ENCODE data around the gene RAMACL. TPM values are rescaled to one million over a fixed set of nuclear protein-coding genes. Genes with fewer than 3 reads are reported as not detected.

The RAMACL gene
- total and polyA plus RNA-seq, 2 of the 4 experiments (the other 2 are of a cell fraction): 0.46 to 0.90 TPM

- ATAC-seq (ENCODE audit: low read depth): no peak
- Histone ChIP-seq H3K23ac (ENCODE audit: low read depth, low read length) (no peak overlapping the region), H3K14ac (replicated peaks; ENCODE audit: low read depth, low read length) (no peak overlapping the region), H2BK120ac (ENCODE audit: low read depth, low read length) (no peak overlapping the region), H2BK20ac (ENCODE audit: low read depth, low read length) (no peak overlapping the region), H3K56ac (ENCODE audit: extremely low read depth, insufficient read depth, low read length) (no peak overlapping the region), H4K91ac (ENCODE audit: insufficient read depth, low read depth, low read length) (no peak overlapping the region), H3K4me3 (ENCODE audit: insufficient read depth, low read depth, low read length) (no peak overlapping the region), H3K4me2 (ENCODE audit: low read depth, low read length) (no peak overlapping the region), H3K4me1 (ENCODE audit: control insufficient read depth, insufficient read depth, low read length) (peaks cover 15% of the 10 kb centered on the region), H4K5ac (ENCODE audit: low read depth, low read length) (no peak overlapping the region; the same call in 1 of the 2 replicates), H2BK15ac (ENCODE audit: low read depth, low read length) (no peak overlapping the region), H3K79me1 (ENCODE audit: low read depth in 1 of 2, low read length in 2 of 2) (peaks cover 30 to 31% of the 10 kb centered on the region in 2 experiments), H2AK5ac (ENCODE audit: low read depth, low read length) (0 out of 2 replicates have a peak overlapping the region, but pooled peaks have one; percentile 27), H2AK9ac (replicated peaks; ENCODE audit: low read depth, low read length, poor library complexity) (no peak overlapping the region), H3K9me3 (ENCODE audit: control insufficient read depth, insufficient read depth, low read length) (peaks cover 5% of the 10 kb centered on the region; the same call in 1 of the 2 replicates), H3K27ac (ENCODE audit: insufficient read depth, low read length) (no peak overlapping the region), H3K9ac (ENCODE audit: low read depth, low read length) (no peak overlapping the region), H3K36me3 (ENCODE audit: control insufficient read depth, insufficient read depth, low read length) (peaks cover 20% of the 10 kb centered on the region), H3K18ac (ENCODE audit: low read depth, low read length) (no peak overlapping the region), H3K27me3 (ENCODE audit: control insufficient read depth, insufficient read depth, low read length) (no peaks in the 10 kb centered on the region), H3K9me1 (ENCODE audit: insufficient read depth, low read length) (peaks cover 5% of the 10 kb centered on the region; the same call in 1 of the 2 replicates), H3K4ac (ENCODE audit: low read depth, low read length) (no peak overlapping the region), H4K20me1 (ENCODE audit: insufficient read depth, low read length) (peaks cover 3% of the 10 kb centered on the region; the same call in 1 of the 2 replicates), H2AFZ (replicated peaks; ENCODE audit: low read length, poor library complexity) (no peak overlapping the region), H4K8ac (ENCODE audit: low read depth in 2 of 2, low read length in 2 of 2) (no peak overlapping the region), H2BK5ac (ENCODE audit: low read depth, low read length, poor library complexity, severe bottlenecking) (no peak overlapping the region)
- dilution Hi-C loops (cut with HindIII; ENCODE audit: low sequenced_read_pairs, unreplicated experiment): no loop called here
- BruUV-seq (replicated peaks): no TSS peak
- DNase-seq: no peak
- no CpG with 5 or more reads among the region's 5 CpGs for WGBS, 2 experiments (ENCODE audit: extremely low coverage in 2 of 2, insufficient read length in 1 of 2)
- CTCF ChIA-PET: no interaction called here
- POLR2A ChIA-PET (ENCODE audit: unreplicated experiment): no interaction called here
- TF ChIP-seq MAFK (IDR thresholded peaks at IDR 0.05; ENCODE audit: low read depth, low read length): no peak
- no peak for TF ChIP-seq RFX5 (IDR thresholded peaks at IDR 0.05; ENCODE audit: low read depth, low read length)
- TF ChIP-seq CEBPB (IDR thresholded peaks at IDR 0.05; ENCODE audit: low read depth, low read length): 0 out of 2 replicates have a peak, but pooled peaks have one; percentile 31
- TF ChIP-seq FOS (IDR thresholded peaks at IDR 0.05; ENCODE audit: low read depth, low read length): no peak
- 0 out of 2 replicates have a peak, but pooled peaks have one; percentile 1 for TF ChIP-seq CTCF (conservative IDR thresholded peaks at IDR 0.05; ENCODE audit: low read depth, low read length)
- no peak for TF ChIP-seq SMC3 (IDR thresholded peaks at IDR 0.05; ENCODE audit: low read depth, low read length)
- TF ChIP-seq CHD1 (IDR thresholded peaks at IDR 0.05; ENCODE audit: low read depth, low read length): no peak
- TF ChIP-seq BHLHE40 (IDR thresholded peaks at IDR 0.05; ENCODE audit: low read depth, low read length): no peak
- no peak for TF ChIP-seq NFE2L2 (IDR thresholded peaks at IDR 0.05; ENCODE audit: low read depth, low read length)
- no peak for TF ChIP-seq MXI1 (IDR thresholded peaks at IDR 0.05; ENCODE audit: borderline replicate concordance, low read depth, low read length)
- no peak for TF ChIP-seq POLR2A (IDR thresholded peaks at IDR 0.05; ENCODE audit: low read depth, low read length)
- no peak for TF ChIP-seq RAD21 (IDR thresholded peaks at IDR 0.05; ENCODE audit: low read length)
- in situ Hi-C loops (cut with MboI; ENCODE audit: low sequenced_read_pairs): no loop called here
- intact Hi-C loops (cut with micrococcal nuclease): no loop called here
Observed at GRCh38 chr6:166559211-166559610, 27.3 kb downstream of the RAMACL start.

All from IMR-90 (cell line).